NCI-H146 (cell line): ENCODE data around the gene PADI3.

Experiments used
- DNase-seq: peaks from one replicate; lab custom pipeline; 2025; lab: John Stamatoyannopoulos, UW

PADI3 gene

DNA sequence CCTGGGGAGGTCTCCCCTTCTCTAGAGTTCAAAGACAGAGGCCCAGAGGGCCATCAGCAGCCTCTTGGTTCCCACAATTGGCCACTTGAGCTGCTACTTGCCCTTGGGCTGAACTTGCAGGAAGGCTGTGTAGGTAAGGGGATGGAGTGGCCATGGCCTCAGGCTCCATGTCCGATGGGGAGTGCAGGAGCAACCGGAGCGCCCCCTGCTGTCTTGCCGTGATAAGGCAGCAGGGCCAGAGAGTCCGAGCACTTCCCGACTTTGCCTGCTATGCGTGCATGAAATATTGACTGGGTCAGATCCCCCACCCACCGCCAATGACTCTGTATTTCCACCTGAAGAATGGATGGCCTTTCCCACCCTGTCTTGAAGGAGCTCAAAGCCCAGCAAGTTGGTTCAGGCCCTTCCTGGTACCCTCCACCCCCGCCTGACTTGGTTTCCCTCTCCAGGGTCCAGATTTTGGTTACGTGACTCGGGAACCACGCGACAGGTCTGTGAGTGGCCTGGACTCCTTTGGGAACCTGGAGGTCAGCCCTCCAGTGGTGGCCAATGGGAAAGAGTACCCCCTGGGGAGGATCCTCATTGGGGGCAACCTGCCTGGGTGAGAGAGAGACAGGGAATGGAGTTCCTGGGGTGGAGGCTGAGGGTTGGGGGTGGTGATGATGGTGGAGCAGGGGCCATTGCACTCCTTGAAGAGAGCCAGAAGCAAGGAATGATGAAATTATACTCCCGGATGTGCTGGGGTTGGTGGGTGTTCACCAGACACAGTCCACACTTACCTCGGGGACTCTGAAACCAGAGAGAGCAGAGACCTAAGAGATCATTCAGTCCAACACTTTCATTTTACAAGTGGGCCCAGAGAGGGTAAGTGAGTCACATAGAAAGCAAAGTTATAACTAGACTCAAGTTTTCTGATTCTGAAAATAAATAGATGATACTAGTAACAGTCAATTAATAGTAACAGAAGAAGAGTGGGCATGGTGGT, 25.6 kb downstream of the PADI3 start:
- DNase-seq, result peak; percentile 62

DNA sequence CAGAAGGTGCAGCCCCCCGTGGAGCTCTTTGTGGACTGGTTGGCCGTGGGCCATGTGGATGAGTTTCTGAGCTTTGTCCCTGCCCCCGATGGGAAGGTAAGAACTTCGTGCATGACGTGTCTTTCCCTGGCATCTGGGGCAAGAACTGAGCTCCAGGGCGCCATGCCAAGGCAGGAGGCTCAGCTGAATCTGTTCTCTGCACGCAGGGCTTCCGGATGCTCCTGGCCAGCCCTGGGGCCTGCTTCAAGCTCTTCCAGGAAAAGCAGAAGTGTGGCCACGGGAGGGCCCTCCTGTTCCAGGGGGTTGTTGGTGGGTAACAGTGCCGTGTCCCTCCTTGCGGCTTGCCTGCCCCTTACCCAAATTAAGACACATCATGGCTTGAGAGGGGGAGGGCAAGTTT, 27.7 kb downstream of the PADI3 start:
- DNase-seq, result no peak

DNA sequence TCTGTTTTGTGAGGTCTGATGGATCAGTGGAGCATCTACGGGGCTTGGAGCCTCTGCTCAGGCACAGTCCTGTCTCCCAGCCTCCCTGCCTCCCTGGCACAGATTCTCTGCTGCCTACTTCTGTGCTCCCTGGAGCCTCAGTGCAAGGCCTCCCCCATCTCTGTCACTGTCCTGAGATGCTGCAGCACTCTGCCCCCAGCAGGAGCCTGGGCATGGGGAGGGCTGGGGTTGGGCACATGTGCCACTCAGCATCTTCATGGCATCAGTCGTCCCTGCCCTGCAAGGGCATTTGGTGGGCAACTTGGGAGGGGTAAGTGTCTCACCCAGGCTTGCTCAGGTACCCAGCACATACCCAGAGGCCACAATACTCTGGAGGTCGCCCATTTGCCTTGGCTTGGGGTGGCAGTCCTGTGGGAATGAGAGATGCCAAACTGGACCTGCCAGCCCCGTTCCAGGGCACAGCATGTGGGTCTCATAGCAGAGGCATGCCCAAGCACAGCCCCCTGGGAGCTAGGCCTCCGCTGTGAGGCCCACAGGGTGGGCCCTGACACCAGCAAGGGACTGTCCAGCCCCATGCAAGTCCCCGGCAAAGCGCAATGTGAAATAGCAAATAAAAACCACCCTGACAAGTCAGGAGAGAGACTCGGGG, 28.7 kb downstream of the PADI3 start:
- no peak for DNase-seq

DNA sequence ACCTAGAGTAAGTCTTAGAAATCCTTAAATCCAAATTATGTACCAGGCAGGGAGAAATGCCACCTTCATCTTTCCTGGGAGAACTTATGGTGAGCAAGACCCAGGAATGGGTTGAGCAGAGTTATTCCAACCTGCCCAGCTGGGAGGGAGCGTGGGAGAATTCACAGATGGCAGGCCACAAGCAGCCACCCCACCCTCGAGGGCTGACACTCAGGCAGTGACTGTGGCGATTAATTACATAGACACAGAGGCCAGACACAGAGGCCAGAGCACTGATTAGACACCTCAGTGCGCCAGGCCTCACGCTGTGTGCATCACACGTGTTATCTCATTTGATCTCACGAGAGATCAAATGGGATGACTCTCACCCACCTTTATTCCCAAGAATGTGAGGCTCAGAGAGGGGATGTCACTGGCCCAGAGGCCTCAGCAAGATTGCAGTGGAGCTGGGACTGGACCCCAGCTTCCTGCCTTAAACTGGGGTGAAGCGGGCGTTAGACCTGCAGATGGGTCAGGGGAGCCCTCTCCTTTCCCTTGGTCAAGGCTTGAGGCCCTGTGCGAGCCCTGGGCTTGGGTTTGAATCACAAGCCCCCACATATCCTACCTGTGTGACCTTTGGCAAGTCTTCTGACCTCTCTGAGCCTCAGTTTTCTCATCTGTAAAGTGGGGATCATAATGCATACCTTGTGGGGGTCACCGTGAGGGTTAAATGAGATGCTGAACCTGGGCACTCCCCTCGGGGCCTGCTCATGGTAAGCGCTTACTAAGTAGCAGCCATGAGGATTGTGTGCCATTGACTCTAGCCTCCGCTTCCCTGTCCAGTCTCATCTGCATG, 30.3 kb downstream of the PADI3 start:
- DNase-seq, result no peak

DNA sequence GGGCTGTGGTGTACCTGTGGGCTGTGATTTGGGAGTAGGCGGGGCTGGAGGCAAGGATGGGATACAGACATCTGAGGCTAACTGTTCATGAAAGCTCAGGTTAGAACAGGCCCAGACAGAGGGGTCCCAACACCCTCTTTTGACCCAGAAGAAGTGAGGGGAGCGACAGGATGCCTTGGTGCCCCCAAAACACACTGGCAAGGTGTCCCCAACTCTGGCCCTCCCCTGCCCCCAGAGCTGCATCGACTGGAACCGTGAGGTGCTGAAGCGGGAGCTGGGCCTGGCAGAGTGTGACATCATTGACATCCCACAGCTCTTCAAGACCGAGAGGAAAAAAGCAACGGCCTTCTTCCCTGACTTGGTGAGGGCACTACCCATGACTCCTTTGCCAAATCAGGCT, 31.5 kb downstream of the PADI3 start:
- DNase-seq, result no peak

DNA sequence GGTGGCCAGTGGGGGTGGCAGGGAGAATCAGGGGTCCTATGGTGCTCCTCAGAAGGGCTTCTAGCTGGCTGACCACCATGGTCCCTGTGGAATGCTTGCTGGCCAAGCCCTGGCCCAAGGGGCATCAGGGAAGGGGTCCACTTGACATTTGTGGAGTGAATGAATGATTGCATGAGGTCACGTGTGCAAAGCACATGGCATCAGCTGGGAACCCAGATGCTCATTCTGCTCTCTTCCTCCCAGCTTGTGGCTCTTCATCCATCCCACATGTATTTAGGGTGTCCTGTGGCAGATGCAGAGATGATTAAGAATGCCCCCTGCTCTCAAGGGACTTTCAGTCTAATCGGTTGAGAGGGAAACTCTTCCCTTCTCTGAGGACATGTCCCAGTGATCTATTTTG, 32.0 kb downstream of the PADI3 start:
- no peak for DNase-seq

DNA sequence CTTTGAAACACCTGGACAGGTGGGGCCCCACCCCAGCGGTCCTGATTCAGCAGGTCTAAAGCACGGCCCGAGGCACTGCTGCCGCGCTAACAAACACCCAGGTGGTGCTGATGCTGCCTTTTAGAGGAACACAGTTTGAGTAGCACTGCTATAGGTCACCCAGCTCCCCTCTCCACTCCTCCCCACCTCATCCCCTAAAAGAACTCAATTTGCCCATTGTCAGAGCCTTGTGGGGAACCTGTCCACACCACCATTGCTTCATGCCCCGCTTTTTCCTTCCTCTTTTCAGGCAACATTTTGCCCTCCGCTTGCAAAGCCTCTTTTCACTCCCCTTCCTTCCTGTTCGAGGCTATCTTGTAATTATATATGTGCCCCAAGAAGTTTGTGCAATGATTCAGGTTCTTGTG, 32.9 kb downstream of the PADI3 start:
- no peak for DNase-seq

DNA sequence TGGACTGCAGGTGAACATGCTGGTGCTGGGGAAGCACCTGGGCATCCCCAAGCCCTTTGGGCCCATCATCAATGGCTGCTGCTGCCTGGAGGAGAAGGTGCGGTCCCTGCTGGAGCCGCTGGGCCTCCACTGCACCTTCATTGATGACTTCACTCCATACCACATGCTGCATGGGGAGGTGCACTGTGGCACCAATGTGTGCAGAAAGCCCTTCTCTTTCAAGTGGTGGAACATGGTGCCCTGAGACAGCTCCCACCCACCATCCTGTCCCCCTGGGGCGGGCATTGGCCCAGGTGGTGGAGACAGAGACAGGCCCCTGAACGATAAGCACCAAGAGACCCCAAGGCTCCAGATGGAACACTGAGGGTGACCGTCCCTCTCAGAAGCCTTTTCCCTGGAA, 33.9 kb downstream of the PADI3 start:
- no peak for DNase-seq

DNA sequence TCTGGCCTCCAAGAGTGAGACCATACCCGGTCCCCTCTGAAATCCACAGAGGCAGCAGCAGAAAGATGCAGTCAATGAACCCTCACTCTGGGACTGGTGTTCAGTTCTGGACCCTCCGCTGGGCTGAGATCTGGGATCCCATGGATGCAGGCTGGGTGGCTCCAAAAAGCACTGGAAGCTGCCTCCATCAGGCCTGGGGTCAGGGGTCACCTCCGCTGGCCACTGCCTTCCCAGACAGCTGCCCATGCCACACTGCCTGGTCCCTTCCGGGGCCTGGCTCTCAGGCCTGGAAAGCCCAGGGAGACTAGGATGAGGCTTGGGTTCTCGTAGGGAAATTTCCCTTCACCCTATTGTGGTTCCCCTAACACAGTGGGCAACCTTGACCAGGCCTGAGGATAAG, 37.7 kb downstream of the PADI3 start:
- no peak for DNase-seq

DNA sequence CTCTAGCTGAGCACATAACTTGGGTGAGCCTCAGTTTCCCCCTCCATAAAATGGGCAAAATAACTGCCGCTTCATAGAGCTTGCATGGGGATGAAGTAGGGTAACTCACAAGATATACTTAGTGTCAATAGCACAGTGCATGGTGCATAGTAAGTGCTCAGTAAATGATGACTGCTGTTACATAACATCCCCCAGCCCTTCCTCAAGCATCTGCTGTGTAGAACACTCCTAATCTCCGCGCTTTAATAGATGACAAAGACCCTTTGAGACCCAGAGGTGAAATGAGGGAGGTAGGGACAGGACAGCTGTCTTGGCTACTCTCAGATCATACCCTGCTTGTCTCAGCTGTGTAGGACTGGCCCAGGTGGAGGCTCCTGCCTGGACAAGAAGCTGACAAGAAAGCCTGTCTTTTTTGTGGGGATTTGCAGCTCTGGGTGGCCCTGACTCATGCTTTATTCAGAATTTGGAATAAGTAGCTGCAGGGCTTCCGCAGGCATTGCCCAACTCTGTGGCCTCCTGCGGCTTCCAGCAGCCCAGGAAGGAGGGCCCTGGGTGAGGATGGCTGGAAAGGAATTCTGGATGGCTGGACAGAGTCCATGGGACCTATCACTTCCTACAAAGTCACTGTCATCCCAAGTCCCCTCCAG, 38.4 kb downstream of the PADI3 start:
- DNase-seq, result no peak

DNA sequence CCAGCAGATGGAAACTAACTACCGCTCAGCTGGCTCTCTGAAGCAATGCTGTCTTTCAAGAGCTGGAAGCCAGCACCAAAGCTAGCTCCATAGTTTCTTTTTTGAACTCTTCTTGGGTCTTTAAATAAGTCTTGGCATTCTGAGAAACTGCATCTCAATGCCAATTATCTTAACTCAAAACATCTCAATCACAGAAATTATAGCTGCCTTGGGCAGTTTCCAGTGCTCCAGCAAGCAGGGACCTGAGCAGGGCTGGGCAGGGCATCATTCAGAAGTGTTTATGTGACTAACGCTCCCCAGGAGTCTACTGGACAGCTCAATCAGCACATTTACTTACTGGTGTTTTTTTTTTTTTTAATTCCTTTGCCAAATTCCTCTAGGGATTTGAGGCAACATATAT, 40.8 kb downstream of the PADI3 start:
- DNase-seq, result no peak

DNA sequence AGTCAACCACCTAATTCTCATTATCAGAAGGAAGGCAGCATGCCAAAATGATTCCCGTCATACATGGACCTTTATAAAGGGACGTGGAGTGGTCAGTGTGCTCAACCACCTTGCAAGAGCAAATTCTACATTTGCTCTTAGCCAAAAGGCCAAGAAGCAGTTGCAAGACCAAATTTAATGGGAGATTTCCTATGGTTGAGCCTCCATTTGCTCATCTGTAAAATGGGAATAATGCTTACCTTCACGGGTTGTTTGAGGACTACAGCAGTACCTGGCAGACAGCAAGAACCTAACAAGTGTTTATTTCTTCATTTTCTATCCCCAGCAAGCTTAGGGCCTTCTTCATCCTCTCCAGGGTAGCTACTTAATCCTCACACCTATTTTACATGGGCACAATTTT, 41.7 kb downstream of the PADI3 start:
- DNase-seq, result no peak

DNA sequence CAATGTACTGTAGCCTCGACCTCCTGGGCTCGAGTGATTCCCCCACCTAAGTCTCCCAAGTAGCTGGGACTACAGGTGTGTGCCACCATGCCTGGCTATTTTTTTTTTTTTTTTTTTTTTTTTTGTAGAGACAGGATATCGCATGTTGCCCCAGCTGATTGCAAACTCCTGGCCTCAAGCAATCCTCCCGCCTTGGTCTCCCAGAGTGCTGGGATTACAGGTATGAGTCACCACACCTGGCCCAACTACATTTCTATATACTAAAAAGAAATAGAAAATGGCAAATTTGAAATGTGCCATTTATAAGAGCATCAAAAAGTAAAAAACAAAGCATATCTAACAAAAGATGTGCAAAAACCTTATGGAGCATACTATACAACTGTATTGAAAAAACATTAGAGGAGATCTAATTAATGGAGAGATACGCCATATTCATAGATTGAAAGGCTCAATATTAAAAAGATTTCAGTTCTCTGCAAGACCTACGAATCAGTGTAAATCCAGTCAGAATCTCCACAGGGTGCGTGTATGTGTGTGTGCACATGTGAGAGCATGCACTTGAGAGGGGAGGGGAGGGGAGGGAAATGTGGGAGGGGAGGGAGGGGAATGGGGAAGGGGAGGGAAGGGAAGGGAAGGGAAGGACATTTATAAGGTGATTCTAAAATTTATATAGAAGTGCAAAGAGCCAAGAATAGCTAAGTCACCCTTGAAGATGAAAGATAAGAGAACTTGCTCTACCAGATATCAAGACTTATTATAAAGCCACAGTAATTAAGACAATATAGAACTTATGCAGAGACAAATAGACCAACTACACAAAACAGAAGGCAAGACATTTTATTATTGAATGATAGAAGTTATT, 43.6 kb downstream of the PADI3 start:
- peak; percentile 49 for DNase-seq

DNA sequence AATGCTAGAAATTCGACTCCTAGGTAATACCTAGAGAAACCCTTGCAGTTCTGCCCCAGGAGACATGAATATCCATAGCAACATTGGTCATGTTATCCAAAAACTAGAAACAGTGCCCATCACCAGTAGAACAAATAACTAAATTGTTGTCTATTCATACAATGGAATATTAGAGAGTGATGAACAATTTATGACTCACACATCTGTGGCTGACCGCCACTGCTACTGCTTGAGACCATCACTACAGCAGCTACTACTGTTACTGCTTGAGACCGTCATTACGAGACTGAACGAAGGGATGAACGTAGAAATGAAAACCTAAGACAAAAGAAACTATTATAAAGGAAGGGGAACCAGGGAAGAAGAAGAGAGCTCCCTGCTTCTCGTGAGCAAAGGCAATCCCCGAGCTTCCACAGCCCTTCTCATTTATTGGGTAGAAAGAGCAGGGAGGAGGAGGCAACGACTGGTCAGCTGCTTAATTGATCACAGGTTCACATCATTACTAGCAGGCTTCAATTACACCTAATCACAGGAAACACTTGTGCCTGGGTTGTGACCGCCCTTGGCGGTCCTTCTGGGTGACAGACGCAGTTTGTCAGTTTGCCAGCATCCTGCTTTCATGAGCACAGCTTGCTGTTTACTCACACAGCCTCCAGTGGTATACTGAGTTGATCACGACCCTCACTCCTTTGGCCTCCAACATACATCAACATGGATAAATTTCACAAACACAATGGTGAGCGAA, 45.0 kb downstream of the PADI3 start:
- peak; percentile 52 for DNase-seq

DNA sequence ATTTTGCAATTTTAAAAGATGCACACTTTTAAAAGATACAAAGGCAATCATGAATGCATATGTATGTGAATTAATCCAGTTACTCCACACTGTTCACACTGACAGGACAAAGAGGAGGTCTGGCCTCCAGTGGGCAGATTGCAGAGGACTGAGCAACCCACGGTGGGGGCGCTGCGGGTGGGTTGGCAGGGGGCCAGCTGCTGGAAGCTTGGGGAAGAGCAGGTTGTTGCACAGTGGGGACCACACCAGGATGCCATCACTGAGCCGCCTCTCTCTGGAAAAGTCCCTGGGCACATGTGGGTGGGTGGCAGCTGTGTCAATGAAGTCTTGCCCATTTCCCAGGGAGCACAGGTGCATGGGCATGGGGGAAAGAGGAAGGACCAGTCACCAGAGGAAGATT, 46.4 kb downstream of the PADI3 start:
- no peak for DNase-seq

DNA sequence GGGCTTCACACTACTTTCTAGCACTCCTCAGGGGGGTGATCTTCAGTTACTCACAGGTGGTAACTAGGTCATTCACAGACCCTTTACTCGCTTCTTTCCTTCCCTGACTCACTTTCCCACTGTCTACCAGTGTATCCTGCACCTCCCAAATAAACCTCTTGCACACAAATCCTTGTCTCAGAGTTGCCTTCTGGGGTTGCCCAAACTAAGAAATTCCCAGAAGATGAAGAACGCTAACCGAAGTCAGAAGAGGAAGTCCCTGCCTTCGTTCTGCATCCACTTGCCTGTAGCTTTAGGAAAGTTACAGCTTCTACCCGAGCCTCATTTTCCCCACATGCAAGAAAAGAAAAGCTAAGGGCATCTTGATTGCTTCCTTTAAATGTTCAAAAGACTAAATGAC, 47.2 kb downstream of the PADI3 start:
- no peak for DNase-seq

DNA sequence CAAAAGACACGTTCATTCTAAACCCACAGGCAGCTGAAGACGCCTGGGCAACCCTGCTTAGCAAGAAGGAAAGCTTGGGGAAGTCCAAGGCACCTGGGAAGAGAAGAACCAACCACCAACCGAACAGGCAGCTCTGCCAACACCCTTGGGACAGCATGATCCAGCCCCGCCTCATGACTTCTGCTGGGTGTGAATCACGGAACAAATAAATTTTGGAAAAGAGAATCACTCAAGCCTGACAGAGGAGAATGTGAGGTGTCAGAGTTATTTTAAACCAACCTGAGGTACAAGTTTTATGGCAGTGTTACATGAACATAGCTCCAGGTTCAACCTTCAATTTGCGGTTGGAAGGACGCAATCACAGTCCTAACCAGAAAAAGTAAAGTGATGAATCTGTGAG, 49.1 kb downstream of the PADI3 start:
- no peak for DNase-seq

DNA sequence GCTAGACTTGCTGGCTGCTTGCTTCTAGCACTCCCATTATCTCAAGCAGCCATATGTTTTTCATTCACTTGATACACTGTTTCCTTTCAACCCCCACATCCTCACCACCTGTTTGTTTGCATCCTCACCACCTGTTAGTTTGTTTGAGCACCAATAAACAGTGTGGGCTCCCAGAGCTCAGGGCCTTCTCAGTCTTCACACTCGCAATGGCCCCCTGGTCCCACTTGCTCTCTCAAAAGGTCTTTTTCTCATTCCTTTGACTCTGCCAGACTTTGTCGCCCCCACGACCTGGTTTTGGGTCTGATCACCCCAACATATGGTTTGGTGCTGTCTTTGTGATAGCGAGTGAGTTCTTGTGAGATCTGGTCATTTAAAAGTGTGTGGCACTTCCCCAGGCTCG, 52.9 kb downstream of the PADI3 start:
- no peak for DNase-seq

DNA sequence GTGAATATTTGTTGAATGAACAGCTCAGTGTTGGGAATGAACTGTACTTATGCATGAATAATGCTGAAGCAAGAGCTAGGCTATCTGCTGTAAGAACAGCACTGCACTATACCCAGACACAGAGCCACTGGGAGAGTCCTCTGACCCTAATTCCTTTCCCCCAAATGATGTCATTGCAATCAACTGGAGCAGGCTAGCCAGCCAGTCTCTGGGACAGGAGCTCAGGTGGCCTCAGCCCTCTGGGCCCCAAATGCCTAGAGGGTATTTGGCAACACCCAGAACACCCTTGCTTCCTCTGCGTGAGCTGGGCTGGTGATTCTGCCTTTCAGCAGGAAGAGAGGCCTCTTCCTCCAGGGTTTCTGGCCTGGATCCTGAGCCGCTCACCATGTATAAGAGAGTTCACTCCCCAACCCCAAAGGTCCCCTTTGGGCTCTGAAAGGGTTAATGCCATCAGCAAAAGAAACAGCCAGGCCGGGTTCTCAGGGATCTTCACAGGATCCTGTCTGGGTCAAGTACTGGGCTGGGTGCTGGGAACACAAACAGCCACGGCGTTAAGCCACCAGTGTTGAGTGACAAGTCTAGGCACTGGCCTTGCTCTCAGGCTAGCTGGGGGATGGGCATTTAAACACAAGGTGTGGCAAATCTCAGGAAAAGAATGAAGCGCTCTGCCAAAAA, 55.4 kb downstream of the PADI3 start:
- no peak for DNase-seq

DNA sequence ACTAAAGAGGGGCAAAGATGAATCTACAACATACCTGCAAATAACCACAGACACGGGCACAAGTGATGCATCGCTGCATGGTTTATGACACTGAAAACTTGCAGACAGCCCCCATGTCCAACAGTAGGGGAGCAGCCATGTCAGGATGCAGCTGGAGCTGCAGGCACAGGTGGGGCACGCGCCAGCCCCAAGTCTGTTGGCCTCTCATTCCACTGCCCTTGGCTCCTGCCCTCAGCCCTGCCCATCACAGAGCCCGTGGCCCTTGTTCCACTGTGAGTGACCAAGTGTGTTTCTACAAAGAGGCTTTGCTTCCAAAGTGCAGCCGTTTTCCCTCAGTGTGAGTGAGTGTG, 55.9 kb downstream of the PADI3 start:
- DNase-seq, result no peak
